ENCODE measurements around the gene TMEFF1.

GRCh38 chr9:100449420-100449819, 23.5 kb upstream of the TMEFF1 start:
- TF ChIP-seq POLR2A (IDR thresholded peaks at IDR 0.05): no peak
- no peak for TF ChIP-seq CTCF (IDR thresholded peaks at IDR 0.05)

All from right lobe of liver (tissue), 4 donors.